ENCODE measurements around the gene GID4. TPM values are rescaled to one million over a fixed set of nuclear protein-coding genes. Genes with fewer than 3 reads are reported as not detected.

GID4 gene
- total and polyA plus RNA-seq, 9 of the 15 experiments (the other 6 are each of a cell fraction or from before 2014, with no cell fraction given) = 1.2 to 6.4 (median 3.7) TPM

DNA sequence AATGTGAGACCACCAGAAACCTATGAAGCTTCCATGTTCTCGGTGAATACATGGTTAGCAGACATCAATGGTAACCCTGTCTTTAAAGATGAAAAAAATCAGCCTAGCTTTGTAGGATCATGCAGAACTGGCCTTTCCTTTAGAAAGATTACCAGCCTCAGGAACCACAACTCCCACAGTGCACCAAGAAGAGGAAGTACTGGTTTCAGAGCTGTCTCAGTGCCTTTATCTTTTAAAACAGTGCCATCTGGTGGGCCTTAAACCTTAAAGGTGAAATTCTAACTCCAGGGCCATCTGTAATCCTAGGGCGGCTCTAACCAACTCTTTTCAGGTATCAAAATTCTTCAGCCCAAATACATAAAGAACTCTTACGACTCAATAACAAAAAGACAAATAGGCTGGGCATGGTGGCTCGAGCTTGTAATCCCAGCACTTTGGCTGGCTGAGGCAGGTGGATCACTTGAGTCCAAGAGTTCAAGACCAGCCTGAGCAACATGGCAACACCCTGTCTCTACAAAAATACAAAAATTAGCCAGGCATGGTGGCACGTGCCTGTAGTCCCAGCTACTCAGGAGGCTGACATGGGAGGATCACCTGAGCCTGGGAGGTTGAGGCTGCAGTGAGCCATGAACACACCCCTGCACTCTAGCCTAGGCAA lies 5.6 kb upstream of the GID4 start (continued):
- TF ChIP-seq, protein P1, sequence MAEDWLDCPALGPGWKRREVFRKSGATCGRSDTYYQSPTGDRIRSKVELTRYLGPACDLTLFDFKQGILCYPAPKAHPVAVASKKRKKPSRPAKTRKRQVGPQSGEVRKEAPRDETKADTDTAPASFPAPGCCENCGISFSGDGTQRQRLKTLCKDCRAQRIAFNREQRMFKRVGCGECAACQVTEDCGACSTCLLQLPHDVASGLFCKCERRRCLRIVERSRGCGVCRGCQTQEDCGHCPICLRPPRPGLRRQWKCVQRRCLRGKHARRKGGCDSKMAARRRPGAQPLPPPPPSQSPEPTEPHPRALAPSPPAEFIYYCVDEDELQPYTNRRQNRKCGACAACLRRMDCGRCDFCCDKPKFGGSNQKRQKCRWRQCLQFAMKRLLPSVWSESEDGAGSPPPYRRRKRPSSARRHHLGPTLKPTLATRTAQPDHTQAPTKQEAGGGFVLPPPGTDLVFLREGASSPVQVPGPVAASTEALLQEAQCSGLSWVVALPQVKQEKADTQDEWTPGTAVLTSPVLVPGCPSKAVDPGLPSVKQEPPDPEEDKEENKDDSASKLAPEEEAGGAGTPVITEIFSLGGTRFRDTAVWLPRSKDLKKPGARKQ (CRISPR knock-in tag; IDR thresholded peaks at IDR 0.05) = no peak
- TF ChIP-seq, protein P2, sequence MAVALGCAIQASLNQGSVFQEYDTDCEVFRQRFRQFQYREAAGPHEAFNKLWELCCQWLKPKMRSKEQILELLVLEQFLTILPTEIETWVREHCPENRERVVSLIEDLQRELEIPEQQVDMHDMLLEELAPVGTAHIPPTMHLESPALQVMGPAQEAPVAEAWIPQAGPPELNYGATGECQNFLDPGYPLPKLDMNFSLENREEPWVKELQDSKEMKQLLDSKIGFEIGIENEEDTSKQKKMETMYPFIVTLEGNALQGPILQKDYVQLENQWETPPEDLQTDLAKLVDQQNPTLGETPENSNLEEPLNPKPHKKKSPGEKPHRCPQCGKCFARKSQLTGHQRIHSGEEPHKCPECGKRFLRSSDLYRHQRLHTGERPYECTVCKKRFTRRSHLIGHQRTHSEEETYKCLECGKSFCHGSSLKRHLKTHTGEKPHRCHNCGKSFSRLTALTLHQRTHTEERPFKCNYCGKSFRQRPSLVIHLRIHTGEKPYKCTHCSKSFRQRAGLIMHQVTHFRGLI (CRISPR knock-in tag; IDR thresholded peaks at IDR 0.05) = no peak
- TF ChIP-seq, protein P3, sequence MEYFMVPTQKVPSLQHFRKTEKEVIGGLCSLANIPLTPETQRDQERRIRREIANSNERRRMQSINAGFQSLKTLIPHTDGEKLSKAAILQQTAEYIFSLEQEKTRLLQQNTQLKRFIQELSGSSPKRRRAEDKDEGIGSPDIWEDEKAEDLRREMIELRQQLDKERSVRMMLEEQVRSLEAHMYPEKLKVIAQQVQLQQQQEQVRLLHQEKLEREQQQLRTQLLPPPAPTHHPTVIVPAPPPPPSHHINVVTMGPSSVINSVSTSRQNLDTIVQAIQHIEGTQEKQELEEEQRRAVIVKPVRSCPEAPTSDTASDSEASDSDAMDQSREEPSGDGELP (CRISPR knock-in tag; IDR thresholded peaks at IDR 0.05; ENCODE audit: borderline replicate concordance) = no peak
- TF ChIP-seq MECOM (CRISPR knock-in tag; IDR thresholded peaks at IDR 0.05) = no peak
- TF ChIP-seq POLR2AphosphoS5 (IDR thresholded peaks at IDR 0.05; ENCODE audit: control insufficient read depth, insufficient read depth, low read depth, low read length) = no peak
- TF ChIP-seq ELF2 (CRISPR knock-in tag; IDR thresholded peaks at IDR 0.05) = no peak
- TF ChIP-seq, protein P4, sequence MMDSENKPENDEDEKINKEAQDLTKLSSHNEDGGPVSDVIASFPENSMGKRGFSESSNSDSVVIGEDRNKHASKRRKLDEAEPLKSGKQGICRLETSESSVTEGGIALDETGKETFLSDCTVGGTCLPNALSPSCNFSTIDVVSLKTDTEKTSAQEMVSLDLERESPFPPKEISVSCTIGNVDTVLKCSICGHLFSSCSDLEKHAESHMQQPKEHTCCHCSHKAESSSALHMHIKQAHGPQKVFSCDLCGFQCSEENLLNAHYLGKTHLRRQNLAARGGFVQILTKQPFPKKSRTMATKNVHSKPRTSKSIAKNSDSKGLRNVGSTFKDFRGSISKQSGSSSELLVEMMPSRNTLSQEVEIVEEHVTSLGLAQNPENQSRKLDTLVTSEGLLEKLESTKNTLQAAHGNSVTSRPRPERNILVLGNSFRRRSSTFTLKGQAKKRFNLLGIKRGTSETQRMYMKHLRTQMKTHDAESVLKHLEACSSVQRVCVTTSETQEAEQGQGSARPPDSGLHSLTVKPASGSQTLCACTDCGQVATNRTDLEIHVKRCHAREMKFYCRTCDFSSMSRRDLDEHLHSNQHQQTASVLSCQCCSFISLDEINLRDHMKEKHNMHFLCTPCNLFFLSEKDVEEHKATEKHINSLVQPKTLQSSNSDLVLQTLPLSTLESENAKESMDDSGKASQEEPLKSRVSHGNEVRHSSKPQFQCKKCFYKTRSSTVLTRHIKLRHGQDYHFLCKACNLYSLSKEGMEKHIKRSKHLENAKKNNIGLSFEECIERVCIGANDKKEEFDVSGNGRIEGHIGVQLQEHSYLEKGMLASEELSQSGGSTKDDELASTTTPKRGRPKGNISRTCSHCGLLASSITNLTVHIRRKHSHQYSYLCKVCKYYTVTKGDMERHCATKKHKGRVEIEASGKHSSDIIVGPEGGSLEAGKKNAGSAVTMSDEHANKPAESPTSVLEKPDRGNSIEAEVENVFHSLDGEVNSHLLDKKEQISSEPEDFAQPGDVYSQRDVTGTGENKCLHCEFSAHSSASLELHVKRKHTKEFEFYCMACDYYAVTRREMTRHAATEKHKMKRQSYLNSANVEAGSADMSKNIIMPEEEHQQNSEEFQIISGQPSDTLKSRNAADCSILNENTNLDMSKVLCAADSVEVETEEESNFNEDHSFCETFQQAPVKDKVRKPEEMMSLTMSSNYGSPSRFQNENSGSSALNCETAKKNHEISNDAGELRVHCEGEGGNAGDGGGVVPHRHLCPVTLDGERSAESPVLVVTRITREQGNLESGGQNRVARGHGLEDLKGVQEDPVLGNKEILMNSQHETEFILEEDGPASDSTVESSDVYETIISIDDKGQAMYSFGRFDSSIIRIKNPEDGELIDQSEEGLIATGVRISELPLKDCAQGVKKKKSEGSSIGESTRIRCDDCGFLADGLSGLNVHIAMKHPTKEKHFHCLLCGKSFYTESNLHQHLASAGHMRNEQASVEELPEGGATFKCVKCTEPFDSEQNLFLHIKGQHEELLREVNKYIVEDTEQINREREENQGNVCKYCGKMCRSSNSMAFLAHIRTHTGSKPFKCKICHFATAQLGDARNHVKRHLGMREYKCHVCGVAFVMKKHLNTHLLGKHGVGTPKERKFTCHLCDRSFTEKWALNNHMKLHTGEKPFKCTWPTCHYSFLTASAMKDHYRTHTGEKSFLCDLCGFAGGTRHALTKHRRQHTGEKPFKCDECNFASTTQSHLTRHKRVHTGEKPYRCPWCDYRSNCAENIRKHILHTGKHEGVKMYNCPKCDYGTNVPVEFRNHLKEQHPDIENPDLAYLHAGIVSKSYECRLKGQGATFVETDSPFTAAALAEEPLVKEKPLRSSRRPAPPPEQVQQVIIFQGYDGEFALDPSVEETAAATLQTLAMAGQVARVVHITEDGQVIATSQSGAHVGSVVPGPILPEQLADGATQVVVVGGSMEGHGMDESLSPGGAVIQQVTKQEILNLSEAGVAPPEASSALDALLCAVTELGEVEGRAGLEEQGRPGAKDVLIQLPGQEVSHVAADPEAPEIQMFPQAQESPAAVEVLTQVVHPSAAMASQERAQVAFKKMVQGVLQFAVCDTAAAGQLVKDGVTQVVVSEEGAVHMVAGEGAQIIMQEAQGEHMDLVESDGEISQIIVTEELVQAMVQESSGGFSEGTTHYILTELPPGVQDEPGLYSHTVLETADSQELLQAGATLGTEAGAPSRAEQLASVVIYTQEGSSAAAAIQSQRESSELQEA (IDR thresholded peaks at IDR 0.05; ENCODE audit: low read depth) = no peak
- TF ChIP-seq, protein P5, sequence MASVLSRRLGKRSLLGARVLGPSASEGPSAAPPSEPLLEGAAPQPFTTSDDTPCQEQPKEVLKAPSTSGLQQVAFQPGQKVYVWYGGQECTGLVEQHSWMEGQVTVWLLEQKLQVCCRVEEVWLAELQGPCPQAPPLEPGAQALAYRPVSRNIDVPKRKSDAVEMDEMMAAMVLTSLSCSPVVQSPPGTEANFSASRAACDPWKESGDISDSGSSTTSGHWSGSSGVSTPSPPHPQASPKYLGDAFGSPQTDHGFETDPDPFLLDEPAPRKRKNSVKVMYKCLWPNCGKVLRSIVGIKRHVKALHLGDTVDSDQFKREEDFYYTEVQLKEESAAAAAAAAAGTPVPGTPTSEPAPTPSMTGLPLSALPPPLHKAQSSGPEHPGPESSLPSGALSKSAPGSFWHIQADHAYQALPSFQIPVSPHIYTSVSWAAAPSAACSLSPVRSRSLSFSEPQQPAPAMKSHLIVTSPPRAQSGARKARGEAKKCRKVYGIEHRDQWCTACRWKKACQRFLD (CRISPR knock-in tag; IDR thresholded peaks at IDR 0.05) = no peak
- TF ChIP-seq ZNF436 (CRISPR knock-in tag; IDR thresholded peaks at IDR 0.05) = no peak
- TF ChIP-seq CBFA2T3 (IDR thresholded peaks at IDR 0.05) = no peak
- TF ChIP-seq POLR2G (IDR thresholded peaks at IDR 0.05; ENCODE audit: low read depth, low read length) = no peak
- no peak for TF ChIP-seq TFAM (CRISPR knock-in tag; conservative IDR thresholded peaks at IDR 0.05)
- TF ChIP-seq JUNB (CRISPR knock-in tag; conservative IDR thresholded peaks at IDR 0.05) = no peak
- TF ChIP-seq ZNF217 (CRISPR knock-in tag; IDR thresholded peaks at IDR 0.05) = no peak
